Activated naive CD8-positive, alpha-beta T cell treated with anti-CD3 and anti-CD28 coated beads, Interleukin-2, amount 50 U/mL, for 16 hours (primary cell): ENCODE results near the gene DOCK10.

Source experiments
- DNase-seq: peaks from one replicate; pipeline ENCODE4 v3.0.0-alpha.2; 2020; ENCODE audit warnings: low read depth, low spot score

Gene DOCK10

GRCh38 chr2:224778474-224778877 lies 263.8 kb downstream of the DOCK10 start:
- DNase-seq: peak; percentile 27

GRCh38 chr2:224777559-224777930 lies 264.7 kb downstream of the DOCK10 start:
- no peak for DNase-seq

- DNase-seq: no peak
Observed at GRCh38 chr2:224776795-224777558, 265.3 kb downstream of the DOCK10 start.

GRCh38 chr2:224775647-224776046 lies 266.6 kb downstream of the DOCK10 start:
- no peak for DNase-seq

GRCh38 chr2:224774735-224775134 lies 267.5 kb downstream of the DOCK10 start:
- no peak for DNase-seq

GRCh38 chr2:224772494-224772893 lies 269.8 kb downstream of the DOCK10 start:
- DNase-seq: no peak

GRCh38 chr2:224769489-224769888 lies 272.8 kb downstream of the DOCK10 start:
- DNase-seq: no peak

- no peak for DNase-seq
Observed at GRCh38 chr2:224764565-224765236, 277.6 kb downstream of the DOCK10 start.

- no peak for DNase-seq
Observed at GRCh38 chr2:224757934-224758548, 284.2 kb downstream of the DOCK10 start.

GRCh38 chr2:224753743-224754540 lies 288.3 kb downstream of the DOCK10 start:
- no peak for DNase-seq

GRCh38 chr2:224751996-224752698 lies 290.1 kb downstream of the DOCK10 start:
- DNase-seq: no peak

- no peak for DNase-seq
Observed at GRCh38 chr2:224749136-224749535, 293.1 kb downstream of the DOCK10 start.

- no peak for DNase-seq
Observed at GRCh38 chr2:224747765-224748164, 294.5 kb downstream of the DOCK10 start.

- no peak for DNase-seq
Observed at GRCh38 chr2:224736227-224736626, 306.0 kb downstream of the DOCK10 start.

- DNase-seq: no peak
Observed at GRCh38 chr2:224734949-224735348, 307.3 kb downstream of the DOCK10 start.

GRCh38 chr2:224731665-224732064 lies 310.6 kb downstream of the DOCK10 start:
- no peak for DNase-seq

- DNase-seq: no peak
Observed at GRCh38 chr2:224729435-224729834, 312.8 kb downstream of the DOCK10 start.

GRCh38 chr2:224724331-224724730 lies 317.9 kb downstream of the DOCK10 start:
- DNase-seq: no peak

GRCh38 chr2:224723586-224724217 lies 318.6 kb downstream of the DOCK10 start:
- no peak for DNase-seq

GRCh38 chr2:224722770-224723169 lies 319.5 kb downstream of the DOCK10 start:
- no peak for DNase-seq

- no peak for DNase-seq
Observed at GRCh38 chr2:224722250-224722649, 320.0 kb downstream of the DOCK10 start.
